HepG2 (cell line): ENCODE measurements around the gene GOLT1A. TPM values are rescaled to one million over a fixed set of nuclear protein-coding genes. Genes with fewer than 3 reads are reported as not detected.

Source experiments
- ATAC-seq: fragments of 200-7000 bp; cut with Tn5 transposase; 3 replicates; pipeline ENCODE4 v1.9.1; 2020; ENCODE audit warnings: mild to moderate bottlenecking, moderate library complexity
- BruUV-seq: library from RNA; stranded (reverse); fragments of 400-500 nt; replicated peaks from 2 replicates; lab custom pipeline; 2021; lab: Mats Ljungman, UMichigan
- CTCF ChIA-PET: fragments of 300-600 bp; formaldehyde crosslinking; extraction: SDS; loops from one replicate; lab custom pipeline; 2021; ENCODE audit warnings: low total read pairs, inconsistent platforms, low intra/inter-chr PET ratio; lab: Yijun Ruan, JAX
- POLR2A ChIA-PET: fragments of 350-600 bp; sonication (Branson Sonifier 250); formaldehyde crosslinking; loops from one replicate; lab custom pipeline; 2020; ENCODE audit warnings: antibody characterized with exemption, inconsistent platforms; lab: Yijun Ruan, JAX
- DNase-seq: peaks from one replicate; pipeline ENCODE4 v3.0.0-alpha.2; 2015; ENCODE audit warnings: low spot score
- FAIRE-seq: peaks from 3 replicates; lab custom pipeline; 2011; peaks lifted over from hg19 to GRCh38; lab: Jason Lieb, UNC
- H2AFZ ChIP-seq: one replicate; pipeline ENCODE4 v1.6.1; 2011; ENCODE audit warnings: low read length, inconsistent platforms
- H3K27ac ChIP-seq: fragments of 300-600 bp; 3 replicates; pipeline ENCODE4 v1.8.0; 2011; ENCODE audit warnings: mixed run types, mild to moderate bottlenecking, mixed read lengths, low read length, inconsistent platforms; ENCODE audit not compliant: insufficient read depth; ENCODE audit errors: extremely low read length
- H3K27me3 ChIP-seq, 2 experiments: fragments of 200-600 bp in 1 of 2; 2 replicates in 1 of 2; 3 replicates in 1 of 2; pipeline versions ENCODE4 v1.6.0 to v1.8.0; 2011; ENCODE audit warnings: low read length in 2 of 2, mild to moderate bottlenecking in 2 of 2, moderate library complexity in 2 of 2, inconsistent platforms in 1 of 2; ENCODE audit not compliant: insufficient read depth in 2 of 2, control insufficient read depth in 1 of 2
- H3K36me3 ChIP-seq, 2 experiments: fragments of 200-600 bp in 1 of 2; replicated peaks in 1 of 2; 2 replicates in 1 of 2; 3 replicates in 1 of 2; pipeline versions ENCODE4 v1.5.1 to v1.8.0; 2011; ENCODE audit warnings: low read length in 2 of 2, inconsistent platforms in 1 of 2; ENCODE audit not compliant: insufficient read depth in 2 of 2, control insufficient read depth in 1 of 2
- H3K4me1 ChIP-seq: 2 replicates; pipeline ENCODE4 v1.5.1; 2012; ENCODE audit warnings: low read length, inconsistent platforms; ENCODE audit not compliant: insufficient read depth
- H3K4me2 ChIP-seq: 2 replicates; pipeline ENCODE4 v1.6.0; 2011; ENCODE audit warnings: low read depth, low read length, inconsistent platforms
- H3K4me3 ChIP-seq, 3 experiments: fragments of 200-600 bp in 1 of 3; sonication (generic), shearing (Covaris generic) in 1 of 3; replicated peaks in 1 of 3; 2 replicates each; pipeline ENCODE4 v1.5.1; 2011 to 2016; ENCODE audit warnings: low read length in 3 of 3, inconsistent platforms in 2 of 3, low read depth in 2 of 3, mild to moderate bottlenecking in 2 of 3, control low read depth in 1 of 3, mixed read lengths in 1 of 3; ENCODE audit not compliant: insufficient read depth in 1 of 3
- H3K79me2 ChIP-seq: one replicate; pipeline ENCODE4 v1.6.1; 2011; ENCODE audit warnings: low read length, inconsistent platforms; ENCODE audit not compliant: insufficient read depth
- H3K9ac ChIP-seq: 2 replicates; pipeline ENCODE4 v1.6.0; 2011; ENCODE audit warnings: mild to moderate bottlenecking, low read depth, low read length, inconsistent platforms; ENCODE audit not compliant: insufficient read depth
- H3K9me3 ChIP-seq: 2 replicates; pipeline ENCODE4 v1.5.1; 2012; ENCODE audit warnings: mild to moderate bottlenecking, low read length
- H4K20me1 ChIP-seq: 2 replicates; pipeline ENCODE4 v1.6.0; 2011; ENCODE audit warnings: inconsistent platforms, mild to moderate bottlenecking, low read length, moderate library complexity; ENCODE audit not compliant: insufficient read depth
- NFE2L2 ChIP-seq: fragments of 150-350 bp; IDR thresholded peaks from 2 replicates; pipeline ENCODE4 v1.6.1; 2014; ENCODE audit warnings: low read length
- PBX2 ChIP-seq: IDR thresholded peaks from 2 replicates; pipeline ENCODE4 v1.6.1; 2016; ENCODE audit warnings: control low read depth
- SKI ChIP-seq: fragments of 450-650 bp; IDR thresholded peaks from one replicate; pipeline ENCODE4 v1.6.1; 2018; ENCODE audit warnings: mild to moderate bottlenecking; ENCODE audit not compliant: partially characterized antibody
- SMC3 ChIP-seq: IDR thresholded peaks from 2 replicates; pipeline ENCODE4 v1.6.1; 2011; ENCODE audit warnings: low read length, improper control_type of control experiment
- TBX2 ChIP-seq: sonication (generic); formaldehyde crosslinking; IDR thresholded peaks from 2 replicates; pipeline ENCODE4 v1.5.0; 2020; ENCODE audit warnings: missing genetic modification reagents, mild to moderate bottlenecking, borderline replicate concordance
- THAP7 ChIP-seq: sonication (generic); formaldehyde crosslinking; IDR thresholded peaks from 2 replicates; pipeline ENCODE4 v1.8.1; 2023; ENCODE audit warnings: mild to moderate bottlenecking, missing genetic modification reagents
- THYN1 ChIP-seq: sonication (generic); formaldehyde crosslinking; IDR thresholded peaks from 2 replicates; pipeline ENCODE4 v1.8.1; 2023; ENCODE audit warnings: low read depth, mild to moderate bottlenecking, moderate library complexity, missing genetic modification reagents, borderline replicate concordance
- ZBTB44 ChIP-seq: sonication (generic); formaldehyde crosslinking; IDR thresholded peaks from 2 replicates; pipeline ENCODE4 v1.4.0; 2020; ENCODE audit warnings: missing genetic modification reagents
- ZNF484 ChIP-seq: sonication (generic); formaldehyde crosslinking; IDR thresholded peaks from 2 replicates; pipeline ENCODE4 v1.5.1; 2020; ENCODE audit warnings: mild to moderate bottlenecking, low read depth, missing genetic modification reagents, borderline replicate concordance
- ZSCAN22 ChIP-seq: sonication (generic); formaldehyde crosslinking; IDR thresholded peaks from 2 replicates; pipeline ENCODE4 v1.4.0; 2020; ENCODE audit warnings: mild to moderate bottlenecking, missing genetic modification reagents
- WGBS: methylation state at CpG from one replicate; pipeline ENCODE4 v1.1.6; 2017; ENCODE audit warnings: low lambda C conversion rate; 5-methylcytosine and 5-hydroxymethylcytosine counted together
- in situ Hi-C: cut with HindIII; loops from 2 replicates; pipeline ENCODE4 v1.10.0; 2017; ENCODE audit warnings: low pct_unique_long_range_greater_than_20kb; ENCODE audit not compliant: extremely low pct_ligation_motif_present
- intact Hi-C: fragments of 100-400 bp; cut with micrococcal nuclease; formaldehyde crosslinking; loops from one replicate; pipeline ENCODE4 v1.10.0; 2022; ENCODE audit not compliant: unreplicated experiment
- polyA plus RNA-seq, 8 experiments: library from polyadenylated mRNA; depleted of rRNA in 3 of 8; stranded (reverse) in 7 of 8; unstranded in 1 of 8; fragments of >200 nt; fragmentation: Illumina TruSeq in 4 of 8; extraction: Trizol in 4 of 8; gene quantifications; 2 replicates each; pipeline versions ENCODE4 v1.2.1 to v1.2.3, GENCODE V29; 2011 to 2016; ENCODE audit warnings: low read depth in 4 of 8, missing spikeins in 1 of 8, mixed read lengths in 1 of 8; ENCODE audit not compliant: insufficient read depth in 1 of 8
- total RNA-seq, 5 experiments: library from RNA; depleted of rRNA; stranded (reverse); fragments of >200 nt; fragmentation: Illumina TruSeq; extraction: Trizol; gene quantifications; 2 replicates each; pipeline ENCODE4 v1.2.3, GENCODE V29; 2016; ENCODE audit warnings: low read depth in 1 of 5

The GOLT1A gene
- total and polyA plus RNA-seq, 2 of the 13 experiments (the other 11 are each of a cell fraction or from before 2014, with no cell fraction given): 25.8 to 28.0 TPM

- ChIA-PET CTCF (no interaction called here), POLR2A (interaction anchor here (0.8 to 1.5 kb wide), 3 partner anchors 20 to 366 kb away, joined by 3 to 4 read pairs (median 4); partner anchors contain the start of genes GOLT1A and MDM4)
- 91% methylated on average over 10 of the region's 16 CpGs for WGBS
- H3K4me3 ChIP-seq: no peak overlapping the region
- no peak overlapping the region for H2AFZ ChIP-seq
- H3K9ac ChIP-seq: no peak overlapping the region
- intact Hi-C loops: loop anchor here (10.0 kb wide), 2 partner anchors 225 to 355 kb away; no protein-coding TSS in a partner anchor
- H3K36me3 ChIP-seq: no peaks in the 10 kb centered on the region
- H3K27ac ChIP-seq: no peak overlapping the region
- no peaks in the 10 kb centered on the region for H3K9me3 ChIP-seq
- FAIRE-seq (no peak), DNase-seq (no peak), ATAC-seq (no peak)
- H3K27me3 ChIP-seq: no peaks in the 10 kb centered on the region; a peak in 1 of 5 replicates
- H4K20me1 ChIP-seq: no peaks in the 10 kb centered on the region
- BruUV-seq: TSS peak; percentile 48
- no peak overlapping the region for H3K4me2 ChIP-seq
- in situ Hi-C loops: no loop called here
- peaks cover 64% of the 10 kb centered on the region for H3K4me1 ChIP-seq
- no peak for TF ChIP-seq NFE2L2
- no peak for TF ChIP-seq SKI
- TF ChIP-seq PBX2 (CRISPR knock-in tag): no peak
- no peak for TF ChIP-seq THYN1 (CRISPR knock-in tag)
- TF ChIP-seq THAP7 (CRISPR knock-in tag): no peak
- TF ChIP-seq ZBTB44 (CRISPR knock-in tag): no peak
- TF ChIP-seq TBX2 (CRISPR knock-in tag): no peak
- no peak for TF ChIP-seq ZNF484 (CRISPR knock-in tag)
- TF ChIP-seq SMC3: no peak
- no peak for TF ChIP-seq ZSCAN22 (CRISPR knock-in tag)
- no peaks in the 10 kb centered on the region for H3K79me2 ChIP-seq
Measured at GRCh38 chr1:204149635-204150565, 63.9 kb downstream of the GOLT1A start.
